Lung (tissue), 12 donors: ENCODE measurements around the gene ANXA7. TPM values are rescaled to one million over a fixed set of nuclear protein-coding genes. Genes with fewer than 3 reads are reported as not detected.

Source experiments
- ATAC-seq: fragments of 200-7000 bp; cut with Tn5 transposase; one replicate; pipeline ENCODE4 v1.9.1; 2020; ENCODE audit warnings: moderate number of reproducible peaks; ENCODE audit not compliant: insufficient read depth, low FRiP score
- DNase-seq, 3 donors: peaks; one replicate each; pipeline ENCODE4 v3.0.0-alpha.2; 2013 to 2017
- H3K27ac ChIP-seq, 2 donors: one replicate each; pipeline ENCODE4 v1.5.1; 2013; ENCODE audit warnings: mild to moderate bottlenecking in 2 of 2, moderate library complexity in 2 of 2, control low read depth in 1 of 2, inconsistent platforms in 1 of 2, low read depth in 1 of 2, low read length in 1 of 2
- H3K27me3 ChIP-seq, 3 donors: one replicate each; pipeline ENCODE4 v1.5.1; 2013; ENCODE audit warnings: low read length in 2 of 3; ENCODE audit not compliant: control insufficient read depth in 3 of 3, insufficient read depth in 3 of 3
- H3K36me3 ChIP-seq, 4 donors: one replicate each; pipeline ENCODE4 v1.5.1; 2013; ENCODE audit warnings: low read length in 4 of 4, mild to moderate bottlenecking in 1 of 4, moderate library complexity in 1 of 4; ENCODE audit not compliant: control insufficient read depth in 4 of 4, insufficient read depth in 4 of 4
- H3K4me1 ChIP-seq, 5 donors: one replicate each; pipeline ENCODE4 v1.5.1; 2013; ENCODE audit warnings: low read length in 5 of 5, mild to moderate bottlenecking in 2 of 5, moderate library complexity in 1 of 5; ENCODE audit not compliant: control insufficient read depth in 5 of 5, insufficient read depth in 5 of 5
- H3K4me3 ChIP-seq: one replicate; pipeline ENCODE4 v1.5.1; 2013; ENCODE audit warnings: mild to moderate bottlenecking, control low read depth, moderate library complexity
- H3K9ac ChIP-seq, 2 donors: one replicate each; pipeline ENCODE4 v1.5.1; 2013; ENCODE audit warnings: low read length in 2 of 2, control low read depth in 1 of 2; ENCODE audit not compliant: insufficient read depth in 1 of 2
- H3K9me3 ChIP-seq, 4 donors: one replicate each; pipeline ENCODE4 v1.5.1; 2013; ENCODE audit warnings: low read length in 3 of 4, mild to moderate bottlenecking in 1 of 4, moderate library complexity in 1 of 4; ENCODE audit not compliant: control insufficient read depth in 4 of 4, insufficient read depth in 3 of 4
- CTCF ChIP-seq: IDR thresholded peaks from 2 replicates; pipeline ENCODE4 v1.5.1; 2012; ENCODE audit warnings: mild to moderate bottlenecking; ENCODE audit errors: control extremely low read depth, extremely low read depth
- WGBS, 2 donors: extraction: QIAGEN DNeasy Blood & Tissue Kit; methylation state at CpG; one replicate each; pipeline ENCODE4 v1.1.7; 2013; 5-methylcytosine and 5-hydroxymethylcytosine counted together
- polyA plus RNA-seq, 2 donors: library from polyadenylated mRNA; stranded (reverse); fragments of 200-250 nt; gene quantifications; one replicate each; pipeline ENCODE4 v1.2.1, GENCODE V29; 2013
- total RNA-seq, 2 donors: library from RNA; depleted of rRNA in 1 of 2; stranded (reverse); fragments of >200 nt in 1 of 2; gene quantifications; one replicate each; pipeline ENCODE4 v1.2.1, GENCODE V29; 2014 to 2021
- donor health status: control.
- donor health status: control.
- donor health status: Bipolar disorder and iron deficiency.
- donor health status: healthy.
- donor health status: DM: yes; HTN: yes; CAD: no.

The ANXA7 gene
- total and polyA plus RNA-seq, 4 donors = 59.3 to 134 (median 99.0) TPM

GRCh38 chr10:73456187-73456890, 42.5 kb upstream of the ANXA7 start:
- no peak overlapping the region for H3K9ac ChIP-seq
- peaks cover 0 to 12% (median 4%) of the 10 kb centered on the region in 4 donors for H3K36me3 ChIP-seq
- WGBS, 2 donors = 89 to 99% methylated on average over 2 of the region's 2 CpGs
- no peak for ATAC-seq
- no peak overlapping the region for H3K4me3 ChIP-seq
- H3K27ac ChIP-seq = no peak overlapping the region
- no peak for TF ChIP-seq CTCF
- H3K27me3 ChIP-seq = no peaks in the 10 kb centered on the region
- no peaks in the 10 kb centered on the region for H3K9me3 ChIP-seq
- no peak for DNase-seq
- peaks cover 0 to 5% (median 0%) of the 10 kb centered on the region in 5 donors for H3K4me1 ChIP-seq

DNA sequence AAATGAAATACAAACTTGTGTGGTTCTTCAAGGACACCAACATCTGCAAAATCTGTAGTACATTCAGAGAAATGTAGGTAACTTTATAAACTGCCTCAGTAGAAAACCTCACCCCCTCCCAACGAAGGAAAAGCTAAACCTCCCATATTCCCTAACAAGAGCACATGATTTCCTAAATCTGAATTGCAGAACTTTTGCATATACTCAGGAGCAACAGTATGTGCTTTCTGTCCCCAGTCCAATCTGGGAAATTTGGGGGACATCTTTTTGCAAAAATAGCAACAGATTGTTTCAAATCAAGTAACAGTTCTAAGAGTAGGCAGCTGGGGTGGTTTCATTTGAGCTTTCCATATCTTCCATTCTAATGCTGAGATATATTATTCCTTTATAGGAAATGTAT, 35.3 kb upstream of the ANXA7 start:
- Histone ChIP-seq H3K4me1 (peaks cover 0 to 2% (median 0%) of the 10 kb centered on the region in 5 donors), H3K9me3 (no peaks in the 10 kb centered on the region), H3K27me3 (no peaks in the 10 kb centered on the region), H3K9ac (no peak overlapping the region), H3K36me3 (peaks cover 0 to 19% (median 14%) of the 10 kb centered on the region in 4 donors), H3K27ac (no peak overlapping the region), H3K4me3 (no peak overlapping the region)
- WGBS, 2 donors = 87 to 89% methylated on average over 1 of the region's 1 CpG
- DNase-seq (no peak), ATAC-seq (no peak)
- no peak for TF ChIP-seq CTCF

DNA sequence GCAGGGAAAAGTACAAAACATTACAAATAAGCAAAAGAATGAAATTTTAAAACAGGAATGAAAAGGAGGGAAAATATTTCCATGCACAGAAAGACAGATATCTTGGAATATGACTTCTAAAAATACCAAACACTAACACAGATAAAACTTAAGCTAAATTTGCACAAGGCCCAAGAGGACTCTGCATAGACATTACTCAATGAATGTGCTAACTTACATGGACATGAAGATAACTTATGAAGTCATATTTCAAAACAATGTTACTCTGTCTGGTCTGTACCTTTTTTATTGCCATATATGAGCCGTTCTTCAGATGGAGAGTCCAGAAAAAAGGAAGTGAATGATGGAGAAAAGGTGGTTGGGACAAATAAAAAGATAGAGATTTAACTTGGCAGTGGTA, 34.5 kb upstream of the ANXA7 start:
- Histone ChIP-seq H3K4me3 (no peak overlapping the region), H3K9ac (no peak overlapping the region), H3K27me3 (no peaks in the 10 kb centered on the region), H3K36me3 (peaks cover 0 to 19% (median 14%) of the 10 kb centered on the region in 4 donors), H3K27ac (no peak overlapping the region), H3K4me1 (peaks cover 0 to 2% (median 0%) of the 10 kb centered on the region in 5 donors), H3K9me3 (no peaks in the 10 kb centered on the region)
- no peak for DNase-seq
- TF ChIP-seq CTCF = no peak
- 63 to 83% methylated on average over 1 of the region's 1 CpG for WGBS, 2 donors
- no peak for ATAC-seq

DNA sequence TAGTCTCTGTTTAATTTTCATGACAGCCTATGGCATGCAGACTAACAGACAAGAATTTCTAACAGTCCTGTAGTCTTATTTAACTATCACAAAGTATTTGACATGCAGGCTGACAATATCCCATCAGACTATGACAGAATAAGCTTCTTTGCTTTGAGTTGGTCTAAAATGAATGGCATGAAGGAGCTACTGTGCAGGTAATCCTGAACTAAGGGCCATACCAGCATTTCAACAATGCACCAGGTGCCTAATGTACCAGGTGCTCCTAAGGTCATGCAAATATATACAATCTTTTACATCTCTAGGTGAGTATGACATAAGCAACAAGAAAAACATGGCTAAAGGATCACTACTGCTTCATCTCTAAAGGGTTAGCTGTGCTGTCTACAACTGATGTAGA, 33.1 kb upstream of the ANXA7 start:
- Histone ChIP-seq H3K36me3 (peaks cover 0 to 21% (median 10%) of the 10 kb centered on the region in 4 donors), H3K9ac (no peak overlapping the region)
- no peak for TF ChIP-seq CTCF

More for the DNA sequence above, 33.1 kb upstream of the ANXA7 start:
- Histone ChIP-seq H3K4me1 (peaks cover 0 to 2% (median 0%) of the 10 kb centered on the region in 5 donors), H3K4me3 (no peak overlapping the region), H3K27ac (no peak overlapping the region), H3K9me3 (no peaks in the 10 kb centered on the region), H3K27me3 (no peaks in the 10 kb centered on the region)
- no peak for ATAC-seq
- no peak for DNase-seq
